NCI-H2196 treated with DMSO at 0.1 percent for 48 hours (cell line): ENCODE data around the gene ZNF213.
"Not testable (repeated sequence)": the region's sequence is repeated elsewhere in the genome, so short reads cannot be mapped to it uniquely, and the experiment has no call there.

Experiments
- DNase-seq: peaks from one replicate; lab custom pipeline; 2025; ENCODE audit not compliant: unreplicated experiment; lab: John Stamatoyannopoulos, UW

Gene ZNF213

GRCh38 chr16:3123986-3124886 is 10.6 kb upstream of the ZNF213 start:
- DNase-seq, result peak; percentile 96

- no peak for DNase-seq
These were observed 7.1 kb upstream of the ZNF213 start for GRCh38 chr16:3127745-3128144.

DNA sequence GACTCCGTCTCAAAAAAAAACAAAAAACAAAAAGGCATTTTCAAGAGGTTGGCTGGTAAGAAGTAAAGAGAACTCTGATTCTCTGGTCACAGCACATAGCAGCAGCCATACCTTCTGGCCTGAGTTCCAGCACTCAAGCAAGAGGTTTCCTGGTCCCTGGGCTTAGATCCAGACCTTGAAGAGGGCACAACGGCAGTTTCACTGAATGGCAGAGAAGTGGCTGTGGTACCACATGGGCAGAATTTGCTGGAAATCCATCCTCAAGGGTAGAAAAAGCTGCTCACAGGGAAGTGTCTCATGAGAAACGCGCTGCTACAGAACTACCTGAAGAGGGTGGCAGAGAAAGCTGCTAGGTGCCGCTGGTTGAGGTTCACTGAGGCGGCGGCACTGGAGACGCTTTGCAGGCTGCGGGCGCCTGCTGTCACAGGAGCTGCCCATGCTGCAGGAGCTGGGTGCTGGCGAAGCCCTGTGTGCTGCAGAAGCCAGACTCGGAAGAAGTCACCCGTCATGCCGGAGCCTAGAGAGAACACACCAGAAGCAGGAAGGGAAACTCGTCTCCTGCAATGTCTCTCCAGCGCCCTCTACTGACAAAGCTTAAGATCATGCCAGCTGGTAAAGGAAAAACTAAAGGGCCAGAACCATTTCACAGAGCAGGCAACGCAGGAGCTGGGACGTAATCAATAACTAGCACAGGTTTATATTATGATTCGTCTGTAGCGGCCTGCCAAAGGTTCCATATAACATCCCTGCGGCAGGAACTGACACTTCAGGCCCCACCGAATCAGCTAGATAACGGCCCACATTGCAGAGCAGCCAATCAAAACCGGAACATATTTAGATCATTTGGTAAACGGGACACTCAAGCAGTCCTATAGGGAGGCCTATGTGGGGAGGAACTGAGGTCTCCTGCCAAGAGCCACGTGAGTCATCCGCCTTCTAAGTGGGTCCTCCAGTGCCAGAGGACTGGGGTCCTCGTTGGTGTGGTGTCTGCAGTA is 5.4 kb upstream of the ZNF213 start:
- peak; percentile 61 for DNase-seq

DNA sequence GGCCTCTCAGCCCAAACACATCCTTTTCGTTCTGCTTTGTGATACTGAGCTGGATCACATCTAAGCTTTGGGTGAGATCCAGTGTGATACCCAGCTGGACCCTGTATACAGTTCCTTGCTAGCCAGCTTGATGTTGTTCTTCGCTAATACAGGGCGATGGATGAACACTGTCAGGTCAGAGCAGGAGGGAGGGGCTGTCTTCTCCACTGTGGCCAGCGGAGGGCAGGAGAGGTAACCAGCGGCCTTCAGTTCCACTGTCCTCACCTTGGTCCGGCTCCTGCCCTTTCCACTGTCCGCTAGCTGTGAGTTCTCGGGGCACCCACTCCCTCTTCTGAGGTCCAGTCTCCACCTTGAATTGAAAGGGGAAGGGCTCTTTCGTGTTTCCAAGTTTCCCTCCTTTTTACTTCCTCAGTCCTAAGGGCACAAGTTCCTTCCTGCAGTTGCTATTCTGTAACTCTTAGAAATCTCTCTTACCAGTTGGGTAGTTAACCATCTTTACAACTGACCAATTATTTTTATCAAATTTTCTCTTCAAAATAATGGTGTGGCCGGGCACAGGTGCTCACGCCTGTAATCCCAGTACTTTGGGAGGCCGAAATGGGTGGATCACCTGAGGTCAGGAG is 3.0 kb upstream of the ZNF213 start:
- DNase-seq, result peak; percentile 50

DNA sequence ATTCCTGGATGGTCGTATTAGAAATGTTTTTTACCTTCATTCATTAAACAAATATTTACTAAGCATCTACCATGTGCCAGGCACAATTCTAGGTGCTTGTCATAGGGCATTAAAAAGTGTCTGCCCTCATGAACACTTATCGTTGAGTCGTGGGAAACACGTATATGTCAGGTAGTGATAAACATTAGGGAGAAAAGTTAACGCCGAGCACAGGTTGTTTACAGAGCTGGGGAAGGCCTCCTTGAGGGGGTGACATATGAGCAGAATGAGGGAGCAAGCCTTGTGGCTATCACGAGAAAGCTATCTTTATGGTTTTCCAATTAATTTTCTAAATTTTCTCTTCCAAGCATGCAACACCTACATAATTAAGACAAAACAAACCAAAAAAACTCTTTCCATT is 985 bp upstream of the ZNF213 start:
- no peak for DNase-seq

DNA sequence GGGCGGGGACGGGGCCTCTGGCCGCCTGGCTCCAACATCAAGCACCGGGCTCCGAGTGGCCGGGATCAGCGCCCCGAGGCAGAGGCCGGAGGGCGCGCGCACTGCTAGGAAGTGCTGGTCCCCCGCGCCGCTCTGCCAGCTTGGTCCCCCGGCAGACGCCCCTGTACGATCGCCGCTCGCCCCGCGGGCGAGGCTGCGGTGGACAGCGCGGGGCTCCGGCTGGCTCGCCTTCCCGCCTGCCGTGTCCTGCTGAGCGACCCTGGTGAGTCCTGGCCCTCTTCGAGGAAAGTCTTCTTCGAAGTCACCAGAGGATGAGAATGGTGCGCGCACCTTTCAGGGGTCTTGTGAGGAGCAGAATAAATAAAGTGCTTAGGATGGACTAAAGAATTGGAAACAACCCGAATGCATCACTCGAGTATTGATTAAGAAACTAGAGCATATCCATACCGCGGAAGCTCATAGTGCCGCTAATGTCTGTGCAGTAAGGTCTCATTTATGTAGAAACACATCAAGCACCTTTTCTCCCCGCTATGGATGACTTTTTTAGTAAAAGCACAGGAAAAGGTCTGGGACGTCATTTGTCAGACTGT is 392 bp downstream of the ZNF213 start:
- DNase-seq, result no peak

GRCh38 chr16:3137267-3137666 is 2.4 kb downstream of the ZNF213 start:
- DNase-seq, result no peak

GRCh38 chr16:3138342-3138741 is 3.5 kb downstream of the ZNF213 start:
- no peak for DNase-seq

GRCh38 chr16:3138823-3139426 is 4.1 kb downstream of the ZNF213 start:
- no peak for DNase-seq

DNA sequence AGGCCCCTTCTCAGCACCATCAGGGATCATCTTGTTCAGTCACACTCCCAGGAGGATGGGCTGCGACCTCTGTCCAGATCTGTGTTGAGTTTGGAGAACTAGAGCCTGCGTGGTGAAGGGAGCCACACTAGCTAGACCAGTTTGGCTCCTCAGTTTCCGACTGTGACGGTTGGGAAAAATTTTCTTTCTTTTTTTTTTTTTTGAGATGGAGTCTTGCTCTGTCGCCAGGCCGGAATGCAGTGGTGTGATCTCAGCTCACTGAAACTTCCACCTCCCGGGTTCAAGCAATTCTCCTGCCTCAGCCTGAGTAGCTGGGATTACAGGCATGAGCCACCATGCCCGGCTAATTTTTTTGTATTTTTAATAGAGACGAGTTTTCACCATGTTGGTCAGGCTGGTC is 4.7 kb downstream of the ZNF213 start:
- DNase-seq, result not testable (repeated sequence)

DNA sequence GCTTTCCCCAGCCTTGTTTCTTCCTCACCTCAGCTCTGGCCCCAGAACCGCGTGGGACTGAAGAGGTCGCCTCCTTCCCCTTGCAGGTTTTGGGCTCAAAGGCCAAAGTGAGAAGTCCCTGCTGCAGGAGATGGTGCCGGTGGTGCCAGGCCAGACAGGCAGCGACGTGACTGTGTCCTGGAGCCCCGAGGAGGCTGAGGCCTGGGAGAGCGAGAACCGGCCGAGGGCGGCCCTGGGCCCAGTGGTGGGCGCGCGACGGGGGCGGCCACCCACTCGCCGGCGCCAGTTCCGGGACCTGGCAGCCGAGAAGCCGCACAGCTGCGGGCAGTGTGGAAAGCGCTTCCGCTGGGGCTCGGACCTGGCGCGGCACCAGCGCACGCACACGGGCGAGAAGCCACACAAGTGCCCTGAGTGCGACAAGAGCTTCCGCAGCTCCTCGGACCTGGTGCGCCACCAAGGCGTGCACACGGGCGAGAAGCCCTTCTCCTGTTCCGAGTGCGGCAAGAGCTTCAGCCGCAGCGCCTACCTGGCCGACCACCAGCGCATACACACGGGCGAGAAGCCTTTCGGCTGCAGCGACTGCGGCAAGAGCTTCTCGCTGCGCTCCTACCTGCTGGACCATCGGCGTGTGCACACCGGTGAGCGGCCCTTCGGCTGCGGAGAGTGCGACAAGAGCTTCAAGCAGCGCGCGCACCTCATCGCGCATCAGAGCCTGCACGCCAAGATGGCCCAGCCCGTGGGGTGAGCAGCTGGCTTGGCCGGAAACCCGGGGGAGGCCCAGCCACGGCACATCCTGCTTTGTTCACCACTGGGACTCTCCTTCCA is 6.0 kb downstream of the ZNF213 start:
- DNase-seq, result no peak

DNA sequence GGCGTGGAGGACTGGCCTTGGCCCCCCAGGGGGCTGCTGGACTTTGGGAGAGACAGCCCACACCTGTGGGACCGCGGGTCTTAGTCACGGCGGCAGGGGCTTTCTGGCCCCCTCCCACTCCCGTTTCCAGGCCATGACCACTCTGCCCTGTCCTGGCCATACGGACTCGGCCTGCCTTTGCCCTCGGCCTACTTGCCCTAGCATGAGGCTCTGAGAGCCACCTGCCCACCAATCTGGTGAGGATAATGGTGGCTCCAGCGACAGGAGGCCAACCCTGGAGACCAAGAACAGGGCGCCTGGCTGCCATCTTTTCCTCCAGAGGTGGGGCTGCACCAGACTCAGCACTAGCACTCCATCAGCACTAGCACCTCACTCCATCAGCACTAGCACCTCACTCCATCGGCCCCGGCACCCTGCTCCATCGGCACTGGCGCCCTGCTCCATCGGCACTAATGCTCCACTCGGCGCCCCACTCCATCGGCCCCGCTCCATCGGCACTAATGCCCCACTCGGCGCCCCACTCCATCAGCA is 7.0 kb downstream of the ZNF213 start:
- DNase-seq, result no peak

- no peak for DNase-seq
These were observed 7.5 kb downstream of the ZNF213 start for GRCh38 chr16:3142327-3142726.

GRCh38 chr16:3142770-3143169 is 7.9 kb downstream of the ZNF213 start:
- DNase-seq, result no peak

DNA sequence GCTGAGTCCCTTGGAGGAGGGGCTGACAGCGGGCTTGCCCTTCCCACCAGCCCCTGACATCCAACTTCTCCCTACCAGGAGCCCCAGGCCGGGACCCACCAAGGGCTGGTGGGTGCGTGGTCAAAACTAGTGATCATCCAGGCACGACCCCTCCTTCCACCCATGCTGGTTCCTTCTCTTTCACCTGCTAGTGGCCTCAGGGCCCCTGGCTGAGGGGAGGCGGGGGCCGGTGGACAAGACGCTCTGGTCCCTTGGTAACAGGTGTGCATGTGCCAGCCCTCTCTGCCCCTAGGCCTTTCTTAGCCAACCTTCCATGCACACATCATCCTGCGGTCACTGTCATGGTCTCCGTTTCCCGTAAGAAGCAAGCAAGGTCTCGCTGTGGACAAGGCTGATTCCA is 8.4 kb downstream of the ZNF213 start:
- no peak for DNase-seq

GRCh38 chr16:3143598-3144320 is 8.9 kb downstream of the ZNF213 start:
- DNase-seq, result no peak

GRCh38 chr16:3144321-3144983 is 9.6 kb downstream of the ZNF213 start:
- DNase-seq, result no peak

DNA sequence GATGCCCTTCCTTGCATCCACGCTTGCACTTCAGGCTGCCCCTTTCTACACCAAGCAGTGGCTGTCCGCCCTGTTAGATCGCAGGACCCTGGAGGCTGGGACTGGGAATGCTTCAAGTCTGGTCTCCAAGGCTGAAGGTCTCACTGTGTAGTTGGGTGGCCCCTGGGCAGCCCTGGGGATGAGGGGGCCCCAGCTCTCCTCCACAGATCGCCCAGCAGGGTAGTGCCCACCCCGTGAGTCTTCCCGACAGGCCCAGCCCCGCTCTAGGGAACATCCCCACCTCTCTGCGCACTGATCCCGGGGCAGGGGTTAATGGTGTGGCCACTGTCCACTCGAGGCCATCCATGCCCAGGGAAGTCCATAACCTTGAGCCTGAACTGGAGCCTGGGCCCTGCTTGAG is 10.3 kb downstream of the ZNF213 start:
- no peak for DNase-seq
